GM20431 (cell line): ENCODE results near the gene ADAM23.

Experiments used
- in situ Hi-C: fragments of 300-500 bp; cut with MseI, MboI; formaldehyde crosslinking; loops from one replicate; pipeline ENCODE4 v1.15.0; 2020; ENCODE audit warnings: low sequenced_read_pairs; ENCODE audit not compliant: unreplicated experiment

The ADAM23 gene

DNA sequence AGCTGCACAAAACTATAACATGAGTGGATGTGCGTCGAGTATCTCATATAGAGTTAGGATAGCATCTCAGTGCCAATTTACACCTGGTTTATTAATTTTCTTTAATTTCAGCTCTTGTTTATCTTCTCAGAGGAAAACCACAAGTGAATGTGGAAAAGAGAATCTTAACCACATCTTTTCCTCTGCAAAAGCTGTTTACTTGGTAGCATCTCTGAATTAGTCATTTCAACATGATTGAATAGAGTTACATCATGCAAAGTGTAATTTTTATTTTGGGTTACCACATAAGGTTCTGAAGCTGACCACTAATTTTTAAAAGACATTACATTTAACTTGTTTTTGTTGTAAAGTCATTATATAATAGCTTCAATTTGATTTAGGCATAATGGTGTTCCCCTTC, 115.2 kb downstream of the ADAM23 start:
- in situ Hi-C loops, result no loop called here

- in situ Hi-C loops, result no loop called here
Observed at GRCh38 chr2:206561962-206562361, 118.6 kb downstream of the ADAM23 start.

GRCh38 chr2:206562375-206562774, 119.0 kb downstream of the ADAM23 start:
- in situ Hi-C loops, result no loop called here

GRCh38 chr2:206563374-206563773, 120.0 kb downstream of the ADAM23 start:
- in situ Hi-C loops, result no loop called here

DNA sequence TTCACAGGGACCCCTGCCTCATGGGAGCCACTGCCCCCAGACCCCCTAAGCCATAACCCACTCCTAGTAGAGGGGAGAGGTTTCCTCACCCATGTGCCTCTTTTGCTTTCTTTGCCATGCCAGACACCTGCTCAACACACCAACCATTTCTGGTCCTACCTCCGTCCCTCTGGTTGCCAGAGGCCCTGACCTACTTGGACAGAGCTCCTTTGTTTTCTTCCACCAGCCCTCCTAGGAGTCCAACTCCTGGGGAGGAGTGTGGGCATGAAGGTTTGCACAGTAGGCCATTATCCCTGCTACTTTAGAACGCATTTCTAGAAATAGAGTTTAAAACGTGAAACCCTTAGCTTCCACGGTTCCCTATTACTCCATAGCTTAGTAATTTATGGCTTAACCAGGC, 122.3 kb downstream of the ADAM23 start:
- in situ Hi-C loops, result no loop called here

DNA sequence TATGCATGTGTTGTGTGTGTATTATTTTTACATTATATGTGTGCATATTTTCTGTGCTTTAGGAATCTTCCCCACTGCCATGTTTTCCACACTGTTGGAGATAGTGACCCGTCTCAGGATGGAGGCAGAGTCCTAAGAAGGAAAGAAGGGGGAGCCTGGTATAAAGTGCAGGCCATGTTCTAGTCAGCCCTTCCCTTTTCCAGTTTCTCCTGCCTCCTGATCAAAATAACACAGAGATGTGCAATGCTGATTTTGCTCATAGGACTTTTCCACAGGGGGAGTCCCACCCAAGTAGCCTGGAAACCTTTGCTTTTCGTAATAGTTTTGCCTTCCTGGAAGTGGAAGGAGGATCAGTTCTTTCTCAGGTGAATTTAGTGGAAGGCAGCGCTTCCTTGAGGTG, 126.1 kb downstream of the ADAM23 start:
- in situ Hi-C loops, result no loop called here

DNA sequence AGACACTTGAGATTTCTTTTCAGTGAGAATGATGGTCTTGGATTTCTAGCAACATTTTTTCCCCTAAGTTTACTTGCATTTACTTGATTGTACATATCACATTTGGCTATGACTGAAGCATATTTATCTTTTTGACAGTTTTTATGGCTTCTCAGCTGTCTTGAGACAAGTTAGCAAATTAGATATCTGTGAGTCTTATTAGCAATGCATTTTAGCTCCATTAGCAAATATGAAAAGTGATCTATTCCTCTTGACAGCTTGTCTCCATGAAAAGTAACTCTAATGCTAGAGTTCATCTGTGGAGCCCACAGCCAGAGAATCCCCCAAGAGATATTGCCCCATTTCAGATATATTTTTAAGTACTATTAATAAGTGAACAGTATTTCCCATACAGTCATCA, 126.9 kb downstream of the ADAM23 start:
- in situ Hi-C loops, result no loop called here

- in situ Hi-C loops, result no loop called here
Observed at GRCh38 chr2:206572725-206573124, 129.4 kb downstream of the ADAM23 start.

- in situ Hi-C loops, result no loop called here
Observed at GRCh38 chr2:206573793-206574192, 130.5 kb downstream of the ADAM23 start.

DNA sequence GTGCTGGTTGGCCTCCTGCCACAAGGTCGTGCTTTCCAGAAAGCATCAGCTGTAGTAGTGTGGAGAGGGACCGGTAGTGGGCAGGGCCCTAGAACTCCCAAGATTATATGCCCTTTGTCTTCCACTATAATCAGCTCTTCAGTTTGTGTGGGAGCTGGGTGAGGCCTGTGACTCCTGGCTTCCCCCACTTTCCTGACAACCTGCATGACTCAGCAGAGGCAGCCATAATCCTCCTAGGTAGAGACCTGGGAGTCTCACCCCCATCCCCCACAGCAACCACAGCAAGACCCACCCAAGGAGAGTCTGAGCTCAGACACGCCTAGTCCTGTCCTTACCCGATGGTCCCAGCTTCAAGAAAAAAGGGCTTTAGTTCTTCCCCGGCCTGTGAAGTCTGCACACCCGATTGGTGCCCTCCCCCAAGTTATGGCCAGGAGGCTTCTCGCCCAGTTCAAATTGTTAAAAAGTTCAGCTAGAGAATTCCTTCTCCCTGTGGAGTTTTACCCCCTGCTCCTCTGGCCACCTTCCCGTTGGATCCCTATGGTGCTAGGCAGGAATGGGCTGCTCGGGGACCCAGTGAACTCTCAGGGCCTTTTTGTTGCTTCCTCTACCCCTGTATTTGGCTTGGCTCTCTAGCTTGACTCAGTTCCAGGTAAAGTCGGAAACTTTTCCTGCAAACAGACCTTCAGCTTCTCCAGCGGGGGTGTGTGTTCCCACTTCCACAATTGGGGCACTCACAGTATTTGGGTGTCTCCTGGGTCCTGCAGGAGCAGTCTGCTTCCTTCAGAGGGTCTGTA, 141.2 kb downstream of the ADAM23 start:
- in situ Hi-C loops, result no loop called here

GRCh38 chr2:206585335-206585734, 142.0 kb downstream of the ADAM23 start:
- in situ Hi-C loops, result no loop called here

DNA sequence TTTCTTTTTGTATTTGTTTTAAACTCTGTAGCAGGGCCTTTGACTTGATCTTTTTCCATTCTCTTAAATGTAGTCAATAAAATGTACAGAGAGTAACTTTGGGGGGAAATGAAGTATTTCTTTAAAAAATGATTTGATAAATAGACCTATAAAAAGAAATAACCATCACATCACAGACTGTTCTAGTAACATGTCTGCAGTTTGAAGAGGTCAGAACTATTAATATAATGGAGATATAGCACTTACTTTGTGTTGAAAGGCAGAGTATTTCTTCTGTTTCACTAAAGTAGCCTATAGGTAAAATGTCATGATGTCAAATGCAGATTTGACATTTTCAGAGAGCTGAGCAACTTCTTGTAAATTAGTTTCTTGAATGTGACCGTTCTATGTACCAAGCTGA, 143.3 kb downstream of the ADAM23 start:
- in situ Hi-C loops, result no loop called here

DNA sequence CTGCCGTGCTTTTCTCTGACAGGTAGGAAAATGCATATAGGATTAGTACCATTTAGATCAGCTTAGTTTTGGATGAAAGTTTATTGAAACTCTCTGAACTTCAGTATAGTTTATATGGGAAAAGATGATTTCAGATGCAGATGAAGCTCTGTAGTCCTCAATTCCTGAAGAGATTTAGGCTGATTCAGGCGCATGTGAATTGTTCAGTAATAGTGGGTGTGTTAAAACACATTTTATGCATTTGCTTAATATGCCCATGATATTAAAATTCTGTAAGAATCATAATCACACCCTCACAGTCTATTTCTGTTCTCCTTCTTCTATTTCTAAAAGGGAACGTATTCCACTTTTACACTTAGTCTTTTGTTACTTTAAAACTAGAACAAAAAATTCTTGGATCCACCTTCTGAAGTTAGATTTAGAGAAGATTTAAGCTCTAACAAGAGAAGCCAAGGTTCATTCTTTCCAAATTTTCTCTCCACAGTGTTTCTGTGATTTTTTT, 154.4 kb downstream of the ADAM23 start:
- in situ Hi-C loops, result no loop called here

DNA sequence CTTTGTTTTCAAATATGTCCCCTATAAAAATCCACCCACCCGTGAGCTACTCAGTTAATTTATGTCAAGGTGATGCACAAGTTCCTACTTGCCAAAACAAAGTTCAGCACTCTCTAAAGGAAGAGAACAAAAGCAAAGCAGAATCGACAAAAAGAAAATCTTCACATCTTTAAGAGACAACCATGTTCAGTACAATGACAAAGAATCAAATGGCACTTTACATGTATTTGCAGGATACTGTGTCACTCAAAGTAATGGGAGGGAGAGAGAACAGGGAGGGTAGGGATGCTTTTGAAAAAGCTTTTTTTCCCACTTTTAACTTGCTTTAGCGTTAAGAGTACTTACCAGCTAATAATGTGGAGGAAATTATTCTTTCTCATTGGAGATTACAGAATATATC, 159.9 kb downstream of the ADAM23 start:
- in situ Hi-C loops, result no loop called here

GRCh38 chr2:206610451-206610850, 167.1 kb downstream of the ADAM23 start:
- in situ Hi-C loops, result no loop called here

DNA sequence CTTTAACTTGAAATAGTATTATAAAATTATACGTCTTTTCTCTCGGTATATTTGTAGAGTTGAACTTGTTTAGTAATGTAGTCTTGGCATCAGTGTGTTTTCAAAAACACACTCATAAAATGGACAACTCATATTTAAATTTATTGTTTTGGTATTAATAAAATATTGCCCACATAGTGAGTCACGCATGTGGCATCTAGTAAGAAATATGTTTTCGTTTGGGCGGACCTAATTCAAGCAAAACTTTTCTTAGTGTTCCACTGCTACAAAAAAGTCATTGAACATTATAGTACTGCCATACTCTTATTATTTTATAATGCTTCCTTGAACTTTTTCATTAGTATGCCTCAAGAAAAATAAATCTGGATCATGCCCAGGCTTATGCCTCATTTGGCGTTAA, 167.9 kb downstream of the ADAM23 start:
- in situ Hi-C loops, result no loop called here

- in situ Hi-C loops, result no loop called here
Observed at GRCh38 chr2:206611736-206612135, 168.4 kb downstream of the ADAM23 start.

DNA sequence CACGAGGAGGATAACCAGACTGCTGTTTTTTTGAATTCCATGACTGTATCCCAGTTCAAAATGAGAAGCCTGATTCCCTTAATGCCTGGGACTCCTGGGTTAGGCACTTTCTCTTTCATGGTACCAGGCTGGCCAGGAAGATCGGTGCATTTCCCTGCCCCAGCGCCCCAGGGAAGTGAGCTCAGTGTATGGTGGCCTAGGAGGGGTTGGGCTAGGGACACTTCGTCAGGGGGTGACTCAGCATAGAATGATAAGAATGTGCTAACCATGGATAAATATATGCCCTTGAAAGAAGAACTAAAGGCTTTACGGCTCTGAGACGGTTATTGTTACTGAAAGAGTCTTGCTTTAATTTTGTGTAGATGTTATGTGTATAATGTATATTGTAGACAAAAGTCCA, 171.5 kb downstream of the ADAM23 start:
- in situ Hi-C loops, result no loop called here

GRCh38 chr2:206615417-206616089, 172.2 kb downstream of the ADAM23 start:
- in situ Hi-C loops, result no loop called here

DNA sequence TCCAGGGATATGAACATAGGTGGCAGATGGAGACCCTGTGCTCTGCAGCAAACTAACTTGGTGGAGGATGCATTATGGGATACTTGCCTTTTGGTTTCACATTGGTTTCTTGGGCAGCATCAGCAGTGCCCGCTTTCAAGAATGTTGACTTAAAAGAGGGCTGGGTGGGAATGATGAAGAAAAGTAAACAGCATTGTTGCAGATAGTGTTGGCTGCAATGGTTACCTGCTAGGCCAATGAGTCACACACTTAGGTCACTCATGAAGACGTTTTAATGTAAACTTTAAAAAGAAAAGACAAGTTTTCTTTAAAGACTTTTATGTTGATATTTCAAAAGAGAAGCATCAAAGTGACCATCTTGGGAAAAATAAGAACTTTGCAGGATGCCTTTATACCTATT, 172.8 kb downstream of the ADAM23 start:
- in situ Hi-C loops, result no loop called here

DNA sequence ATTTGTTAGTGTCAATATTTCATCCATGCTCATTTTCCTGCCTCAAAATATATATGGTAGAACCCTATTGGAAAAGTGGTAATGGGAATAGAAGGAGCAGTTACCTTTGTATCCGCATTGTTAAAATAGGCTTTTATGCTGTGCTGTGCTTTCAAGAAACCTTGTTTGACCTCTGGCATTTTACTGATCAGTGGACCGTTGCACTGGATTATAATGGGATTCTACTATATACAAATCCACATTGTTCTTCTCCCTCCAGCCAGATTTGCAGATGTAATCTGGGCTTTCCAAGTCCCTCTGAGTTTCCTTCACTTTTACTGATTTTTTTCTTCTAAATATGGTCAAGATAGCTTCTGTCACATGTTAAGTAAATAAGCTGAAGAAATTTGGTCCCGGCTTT, 175.7 kb downstream of the ADAM23 start:
- in situ Hi-C loops, result no loop called here

DNA sequence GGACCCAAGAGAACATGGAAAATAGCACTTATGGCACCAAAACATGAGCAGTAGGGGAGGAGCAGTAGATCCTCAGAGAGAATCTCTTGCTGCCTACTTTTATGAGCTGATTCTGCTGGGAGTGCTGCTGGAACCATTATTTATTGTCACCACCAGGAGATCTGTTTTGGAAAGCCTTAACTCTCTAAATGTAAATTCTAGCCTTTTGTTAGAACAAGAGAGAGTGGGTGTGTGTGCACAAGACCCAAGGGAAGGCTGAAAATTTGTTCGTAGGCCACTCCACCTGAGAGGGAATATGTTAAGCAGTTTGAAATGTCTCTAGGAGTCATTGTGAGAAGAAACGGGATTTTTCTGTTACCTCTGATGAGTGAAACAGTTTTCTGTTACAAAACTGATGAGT, 182.8 kb downstream of the ADAM23 start:
- in situ Hi-C loops, result no loop called here
